HL-60 (cell line): ENCODE results near the gene MARF1.
"Not testable (repeated sequence)": the region's sequence is repeated elsewhere in the genome, so short reads cannot be mapped to it uniquely, and the experiment has no call there.

Experiments
- DNase-seq, 2 experiments: peaks; one replicate each; pipeline ENCODE4 v3.0.0-alpha.2; 2010 to 2020; ENCODE audit warnings: low read depth in 1 of 2, low spot score in 1 of 2
- H3K27ac ChIP-seq: fragments of 250-450 bp; sonication (Bioruptor Pico); replicated peaks from 2 replicates; pipeline ENCODE4 v1.5.1; 2020; ENCODE audit warnings: mild to moderate bottlenecking, moderate library complexity
- H3K27me3 ChIP-seq: fragments of 250-450 bp; sonication (Bioruptor Pico); 2 replicates; pipeline ENCODE4 v1.5.1; 2021; ENCODE audit warnings: mild to moderate bottlenecking, moderate library complexity; ENCODE audit not compliant: insufficient read depth, poor library complexity, severe bottlenecking
- H3K4me3 ChIP-seq: replicated peaks from 2 replicates; pipeline ENCODE4 v1.5.1; 2011; ENCODE audit warnings: mild to moderate bottlenecking, control low read depth, low read length; ENCODE audit not compliant: insufficient read depth
- GABPA ChIP-seq: IDR thresholded peaks from 2 replicates; pipeline ENCODE4 v1.6.1; 2012; ENCODE audit warnings: low read depth
- POLR2AphosphoS5 ChIP-seq: IDR thresholded peaks from 2 replicates; pipeline ENCODE4 v1.6.1; 2012; ENCODE audit warnings: low read depth
- SPI1 ChIP-seq: IDR thresholded peaks from 2 replicates; pipeline ENCODE4 v1.6.1; 2012; ENCODE audit warnings: low read depth, mild to moderate bottlenecking, borderline replicate concordance
- TF ChIP-seq, protein P1 (sequence below): IDR thresholded peaks from 2 replicates; pipeline ENCODE4 v1.6.1; 2012; ENCODE audit warnings: low read depth; ENCODE audit not compliant: insufficient replicate concordance
- TF ChIP-seq, protein P2 (sequence below): IDR thresholded peaks from one replicate; pipeline ENCODE4 v1.5.1; 2011; ENCODE audit warnings: low read length, control low read depth, inconsistent platforms; ENCODE audit not compliant: insufficient read depth

MARF1 gene

DNA sequence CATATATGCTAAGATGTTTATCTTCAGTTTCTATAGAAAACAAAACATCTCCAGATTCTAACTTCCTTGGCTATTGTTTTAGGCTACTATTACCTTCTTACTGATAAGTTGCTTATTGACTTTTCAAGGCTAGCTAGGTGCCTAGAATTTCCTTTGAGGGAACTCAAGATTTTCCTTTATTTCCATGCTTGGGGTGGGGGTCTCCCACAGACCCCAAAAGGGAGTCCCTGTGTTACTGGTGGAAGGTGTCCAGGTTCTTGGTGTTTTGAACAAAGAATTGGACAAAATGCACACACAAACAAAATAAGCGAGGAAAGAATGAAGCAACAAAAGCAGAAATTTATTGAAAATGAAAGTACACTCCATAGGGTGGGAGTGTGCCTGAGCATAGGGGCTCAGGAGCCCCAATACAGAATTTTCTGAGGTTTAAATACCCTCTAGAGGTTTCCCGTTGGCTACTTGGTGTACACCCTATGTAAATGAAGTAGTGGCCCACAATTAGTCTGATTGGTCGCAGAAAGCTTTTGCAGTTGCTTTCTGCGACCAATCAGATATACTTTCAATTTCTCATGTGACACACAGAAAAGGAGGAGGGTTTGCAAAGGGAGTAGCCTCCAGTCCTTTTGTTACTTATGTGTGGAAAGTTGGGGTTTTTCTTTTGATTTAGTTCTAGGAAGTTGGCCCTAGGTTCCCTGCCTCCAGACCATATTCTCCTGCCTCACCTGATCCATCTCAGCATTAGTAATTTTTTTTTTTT, 67.5 kb downstream of the MARF1 start:
- no peak for DNase-seq
- TF ChIP-seq, protein P1, sequence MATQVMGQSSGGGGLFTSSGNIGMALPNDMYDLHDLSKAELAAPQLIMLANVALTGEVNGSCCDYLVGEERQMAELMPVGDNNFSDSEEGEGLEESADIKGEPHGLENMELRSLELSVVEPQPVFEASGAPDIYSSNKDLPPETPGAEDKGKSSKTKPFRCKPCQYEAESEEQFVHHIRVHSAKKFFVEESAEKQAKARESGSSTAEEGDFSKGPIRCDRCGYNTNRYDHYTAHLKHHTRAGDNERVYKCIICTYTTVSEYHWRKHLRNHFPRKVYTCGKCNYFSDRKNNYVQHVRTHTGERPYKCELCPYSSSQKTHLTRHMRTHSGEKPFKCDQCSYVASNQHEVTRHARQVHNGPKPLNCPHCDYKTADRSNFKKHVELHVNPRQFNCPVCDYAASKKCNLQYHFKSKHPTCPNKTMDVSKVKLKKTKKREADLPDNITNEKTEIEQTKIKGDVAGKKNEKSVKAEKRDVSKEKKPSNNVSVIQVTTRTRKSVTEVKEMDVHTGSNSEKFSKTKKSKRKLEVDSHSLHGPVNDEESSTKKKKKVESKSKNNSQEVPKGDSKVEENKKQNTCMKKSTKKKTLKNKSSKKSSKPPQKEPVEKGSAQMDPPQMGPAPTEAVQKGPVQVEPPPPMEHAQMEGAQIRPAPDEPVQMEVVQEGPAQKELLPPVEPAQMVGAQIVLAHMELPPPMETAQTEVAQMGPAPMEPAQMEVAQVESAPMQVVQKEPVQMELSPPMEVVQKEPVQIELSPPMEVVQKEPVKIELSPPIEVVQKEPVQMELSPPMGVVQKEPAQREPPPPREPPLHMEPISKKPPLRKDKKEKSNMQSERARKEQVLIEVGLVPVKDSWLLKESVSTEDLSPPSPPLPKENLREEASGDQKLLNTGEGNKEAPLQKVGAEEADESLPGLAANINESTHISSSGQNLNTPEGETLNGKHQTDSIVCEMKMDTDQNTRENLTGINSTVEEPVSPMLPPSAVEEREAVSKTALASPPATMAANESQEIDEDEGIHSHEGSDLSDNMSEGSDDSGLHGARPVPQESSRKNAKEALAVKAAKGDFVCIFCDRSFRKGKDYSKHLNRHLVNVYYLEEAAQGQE: no peak
- TF ChIP-seq POLR2AphosphoS5: no peak
- TF ChIP-seq, protein P2, sequence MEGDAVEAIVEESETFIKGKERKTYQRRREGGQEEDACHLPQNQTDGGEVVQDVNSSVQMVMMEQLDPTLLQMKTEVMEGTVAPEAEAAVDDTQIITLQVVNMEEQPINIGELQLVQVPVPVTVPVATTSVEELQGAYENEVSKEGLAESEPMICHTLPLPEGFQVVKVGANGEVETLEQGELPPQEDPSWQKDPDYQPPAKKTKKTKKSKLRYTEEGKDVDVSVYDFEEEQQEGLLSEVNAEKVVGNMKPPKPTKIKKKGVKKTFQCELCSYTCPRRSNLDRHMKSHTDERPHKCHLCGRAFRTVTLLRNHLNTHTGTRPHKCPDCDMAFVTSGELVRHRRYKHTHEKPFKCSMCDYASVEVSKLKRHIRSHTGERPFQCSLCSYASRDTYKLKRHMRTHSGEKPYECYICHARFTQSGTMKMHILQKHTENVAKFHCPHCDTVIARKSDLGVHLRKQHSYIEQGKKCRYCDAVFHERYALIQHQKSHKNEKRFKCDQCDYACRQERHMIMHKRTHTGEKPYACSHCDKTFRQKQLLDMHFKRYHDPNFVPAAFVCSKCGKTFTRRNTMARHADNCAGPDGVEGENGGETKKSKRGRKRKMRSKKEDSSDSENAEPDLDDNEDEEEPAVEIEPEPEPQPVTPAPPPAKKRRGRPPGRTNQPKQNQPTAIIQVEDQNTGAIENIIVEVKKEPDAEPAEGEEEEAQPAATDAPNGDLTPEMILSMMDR: no peak
- TF ChIP-seq GABPA: no peak
- TF ChIP-seq SPI1: no peak
- H3K27ac ChIP-seq: no peak overlapping the region
- no peak overlapping the region for H3K4me3 ChIP-seq
- no peaks in the 10 kb centered on the region for H3K27me3 ChIP-seq

DNA sequence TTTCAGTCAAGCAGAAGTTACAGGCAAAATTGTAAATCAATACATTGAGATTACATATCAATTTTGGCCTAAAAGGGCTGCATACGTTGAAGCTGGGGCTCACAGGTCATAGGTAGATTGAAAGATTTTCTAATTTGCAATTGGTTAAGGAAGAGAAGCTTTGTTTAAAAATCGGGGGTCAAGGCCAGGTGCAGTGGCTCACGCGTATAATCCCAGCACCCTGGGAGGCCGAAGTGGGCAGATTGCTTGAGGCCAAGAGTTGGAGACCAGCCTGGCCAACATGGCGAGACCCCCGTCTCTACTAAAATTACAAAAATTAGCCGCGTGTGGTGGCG, 68.4 kb downstream of the MARF1 start:
- TF ChIP-seq, protein P2: no peak
- no peak for TF ChIP-seq SPI1
- TF ChIP-seq, protein P1: no peak
- TF ChIP-seq POLR2AphosphoS5: no peak
- no peak for TF ChIP-seq GABPA
- H3K4me3 ChIP-seq: no peak overlapping the region
- DNase-seq: no peak
- no peaks in the 10 kb centered on the region for H3K27me3 ChIP-seq
- no peak overlapping the region for H3K27ac ChIP-seq

DNA sequence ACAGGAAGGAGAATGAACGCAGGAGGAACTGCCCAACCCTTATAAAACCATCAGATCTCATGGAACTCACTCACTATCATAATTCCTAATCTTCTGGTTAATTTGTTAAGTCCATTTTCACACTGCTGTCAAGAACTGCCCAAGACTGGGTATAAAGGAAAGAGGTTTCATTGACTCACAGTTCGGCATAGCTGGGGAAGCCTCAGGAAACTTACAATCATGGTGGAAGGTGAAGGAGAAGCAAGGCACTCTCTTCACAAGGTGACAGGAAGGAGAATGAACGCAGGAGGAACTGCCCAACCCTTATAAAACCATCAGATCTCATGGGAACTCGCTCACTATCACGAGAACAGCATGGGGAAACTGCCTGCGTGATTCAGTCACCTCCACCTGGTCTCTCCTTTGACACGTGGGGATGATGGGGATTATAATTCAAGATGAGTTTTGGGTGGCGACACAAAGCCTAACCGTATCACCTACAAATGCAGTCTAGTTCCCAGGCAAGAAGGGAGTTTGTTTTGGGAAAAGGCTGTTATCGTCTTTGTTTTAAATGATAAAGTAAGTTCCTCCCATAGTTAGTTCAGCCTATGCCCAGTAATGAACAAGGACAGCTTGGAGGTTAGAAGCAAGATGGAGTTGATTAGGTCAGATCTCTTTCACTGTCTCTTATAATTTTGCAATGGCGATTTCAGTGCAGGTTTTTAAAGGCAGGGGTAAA, 68.9 kb downstream of the MARF1 start:
- H3K4me3 ChIP-seq, H3K27me3 ChIP-seq, H3K27ac ChIP-seq, DNase-seq: not testable (repeated sequence)

DNA sequence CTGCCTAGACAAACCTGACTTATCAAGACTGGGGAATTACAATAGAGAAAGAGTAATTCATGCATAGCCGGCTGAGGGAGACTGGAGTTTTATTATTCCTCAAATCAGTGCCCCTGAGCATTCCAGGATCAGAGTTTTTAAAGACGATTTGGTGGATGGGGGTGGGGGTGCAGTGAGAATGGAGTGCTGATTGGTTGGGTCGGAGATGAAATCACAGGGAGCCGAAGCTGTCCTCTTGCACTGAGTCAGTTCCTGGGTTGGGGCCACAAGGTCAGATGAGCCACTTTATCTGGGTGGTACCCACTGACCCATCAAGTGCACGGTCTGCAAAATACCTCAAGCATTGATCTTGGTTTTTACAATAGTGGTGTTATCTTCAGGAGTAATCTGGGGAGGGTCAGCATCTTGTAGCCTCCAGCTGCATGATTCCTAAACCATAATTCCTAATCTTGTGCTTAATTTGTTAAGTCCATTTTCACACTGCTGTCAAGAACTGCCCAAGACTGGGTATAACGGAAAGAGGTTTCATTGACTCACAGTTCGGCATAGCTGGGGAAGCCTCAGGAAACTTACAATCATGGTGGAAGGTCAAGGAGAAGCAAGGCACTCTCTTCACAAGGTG, 69.6 kb downstream of the MARF1 start:
- no peak for DNase-seq
- H3K27me3 ChIP-seq: no peaks in the 10 kb centered on the region
- H3K27ac ChIP-seq: no peak overlapping the region
- TF ChIP-seq, protein P2: no peak
- TF ChIP-seq GABPA: no peak
- TF ChIP-seq SPI1: no peak
- TF ChIP-seq, protein P1: no peak
- no peak for TF ChIP-seq POLR2AphosphoS5
- H3K4me3 ChIP-seq: no peak overlapping the region
